SU-DHL-6 (cell line): ENCODE results near the gene CIAO3.

Experiments
- H2AFZ ChIP-seq: fragments of 200-600 bp; sonication (generic); 2 replicates; pipeline ENCODE4 v1.6.1; 2014; ENCODE audit warnings: low read depth, mild to moderate bottlenecking, moderate library complexity, mixed read lengths, antibody characterized with exemption, low read length; ENCODE audit not compliant: severe bottlenecking
- H3F3A ChIP-seq: fragments of 200-600 bp; shearing (Covaris generic); 2 replicates; pipeline ENCODE4 v1.6.0; 2016; ENCODE audit warnings: antibody characterized with exemption, mild to moderate bottlenecking; ENCODE audit not compliant: insufficient read depth
- H3K27ac ChIP-seq: fragments of 200-600 bp; sonication (generic); 2 replicates; pipeline ENCODE4 v1.5.1; 2016; ENCODE audit warnings: low read depth, mild to moderate bottlenecking, low read length, moderate library complexity, mixed read lengths
- H3K27me3 ChIP-seq: fragments of 200-600 bp; sonication (generic), shearing (Covaris generic); 2 replicates; pipeline ENCODE4 v1.6.0; 2014; ENCODE audit warnings: mild to moderate bottlenecking, low read length
- H3K36me3 ChIP-seq: fragments of 200-600 bp; sonication (generic); 2 replicates; pipeline ENCODE4 v1.6.1; 2014; ENCODE audit warnings: mild to moderate bottlenecking, low read length, mixed read lengths
- H3K4me2 ChIP-seq: fragments of 300-600, 200-600 bp; shearing (Covaris generic), sonication (generic); 2 replicates; pipeline ENCODE4 v1.6.0; 2014; ENCODE audit warnings: low read length, low read depth, mild to moderate bottlenecking; ENCODE audit not compliant: poor library complexity, severe bottlenecking
- H3K4me3 ChIP-seq: fragments of 200-600 bp; sonication (generic); 2 replicates; pipeline ENCODE4 v1.5.1; 2014; ENCODE audit warnings: antibody characterized with exemption, low read length, mild to moderate bottlenecking, mixed read lengths; ENCODE audit not compliant: insufficient read depth, poor library complexity, severe bottlenecking
- H3K79me2 ChIP-seq: fragments of 200-600 bp; sonication (generic); 2 replicates; pipeline ENCODE4 v1.6.1; 2014; ENCODE audit warnings: mild to moderate bottlenecking, low read length, moderate library complexity; ENCODE audit not compliant: insufficient read depth
- H3K9ac ChIP-seq: fragments of 200-600 bp; sonication (generic); 2 replicates; pipeline ENCODE4 v1.7.0; 2014; ENCODE audit warnings: mild to moderate bottlenecking, low read length
- H3K9me2 ChIP-seq: fragments of 200-600 bp; sonication (generic); replicated peaks from 2 replicates; pipeline ENCODE4 v1.6.1; 2014; ENCODE audit warnings: low read length; ENCODE audit not compliant: insufficient read depth
- H3K9me3 ChIP-seq: fragments of 200-600 bp; sonication (generic); 2 replicates; pipeline ENCODE4 v1.6.1; 2014; ENCODE audit warnings: low read length, mixed read lengths; ENCODE audit not compliant: insufficient read depth
- H4K20me1 ChIP-seq: fragments of 200-600 bp; sonication (generic); 2 replicates; pipeline ENCODE4 v1.6.1; 2014; ENCODE audit warnings: low read depth, mild to moderate bottlenecking, antibody characterized with exemption, low read length, moderate library complexity, mixed read lengths
- CTCF ChIP-seq: fragments of 200-600 bp; sonication (generic); IDR thresholded peaks from one replicate; pipeline ENCODE4 v1.5.1; 2017; ENCODE audit warnings: antibody characterized with exemption, mild to moderate bottlenecking, low read length, moderate library complexity; ENCODE audit not compliant: insufficient read depth, poor library complexity, severe bottlenecking
- EZH2phosphoT487 ChIP-seq: fragments of 200-600 bp; sonication (generic), shearing (Covaris generic); conservative IDR thresholded peaks from 2 replicates; pipeline ENCODE4 v1.6.1; 2018; ENCODE audit warnings: mild to moderate bottlenecking, antibody characterized with exemption, low read length, moderate library complexity, mixed read lengths

Gene CIAO3

GRCh38 chr16:775236-775796, 34.5 kb upstream of the CIAO3 start:
- Histone ChIP-seq H3K4me2 (no peak overlapping the region), H2AFZ (no peak overlapping the region), H3F3A (no peaks in the 10 kb centered on the region), H3K9ac (no peak overlapping the region), H3K4me3 (no peak overlapping the region), H3K27me3 (no peaks in the 10 kb centered on the region), H3K36me3 (no peaks in the 10 kb centered on the region), H3K9me2 (no peaks in the 10 kb centered on the region), H4K20me1 (no peaks in the 10 kb centered on the region), H3K9me3 (no peaks in the 10 kb centered on the region), H3K79me2 (no peaks in the 10 kb centered on the region), H3K27ac (no peak overlapping the region)
- TF ChIP-seq CTCF (no peak), EZH2phosphoT487 (no peak)

- Histone ChIP-seq H3K36me3 (no peaks in the 10 kb centered on the region), H4K20me1 (no peaks in the 10 kb centered on the region), H3K27ac (no peak overlapping the region), H3K9ac (no peak overlapping the region), H2AFZ (no peak overlapping the region), H3K27me3 (no peaks in the 10 kb centered on the region), H3K9me2 (no peaks in the 10 kb centered on the region), H3K79me2 (no peaks in the 10 kb centered on the region), H3K9me3 (no peaks in the 10 kb centered on the region), H3K4me2 (no peak overlapping the region), H3K4me3 (no peak overlapping the region), H3F3A (no peaks in the 10 kb centered on the region)
- TF ChIP-seq CTCF (no peak), EZH2phosphoT487 (no peak)
Observed at GRCh38 chr16:774086-775001, 33.5 kb upstream of the CIAO3 start.

GRCh38 chr16:772959-773358, 32.2 kb upstream of the CIAO3 start:
- no peak overlapping the region for H3K4me3 ChIP-seq
- H3K27ac ChIP-seq: no peak overlapping the region
- H3K27me3 ChIP-seq: no peaks in the 10 kb centered on the region
- no peaks in the 10 kb centered on the region for H4K20me1 ChIP-seq
- no peak overlapping the region for H3K9ac ChIP-seq
- no peaks in the 10 kb centered on the region for H3K9me2 ChIP-seq
- no peak overlapping the region for H3K4me2 ChIP-seq
- no peaks in the 10 kb centered on the region for H3K9me3 ChIP-seq
- H3F3A ChIP-seq: no peaks in the 10 kb centered on the region
- H3K79me2 ChIP-seq: no peaks in the 10 kb centered on the region
- H2AFZ ChIP-seq: no peak overlapping the region
- no peak for TF ChIP-seq EZH2phosphoT487
- no peak for TF ChIP-seq CTCF
- no peaks in the 10 kb centered on the region for H3K36me3 ChIP-seq
